PC-9 (cell line): ENCODE measurements around the gene GDF7. TPM values are rescaled to one million over a fixed set of nuclear protein-coding genes. Genes with fewer than 3 reads are reported as not detected.

Experiments
- BruUV-seq: library from RNA; stranded (reverse); fragments of 400-500 nt; replicated peaks from 2 replicates; lab custom pipeline; 2021; lab: Mats Ljungman, UMichigan
- CTCF ChIA-PET: fragments of 300-600 bp; sonication (Branson Sonifier 250); formaldehyde crosslinking; loops from one replicate; lab custom pipeline; 2022; ENCODE audit warnings: antibody characterized with exemption; lab: Charles Lee
- POLR2A ChIA-PET: fragments of 300-600 bp; sonication (Branson Sonifier 250); formaldehyde crosslinking; loops from one replicate; lab custom pipeline; 2022; ENCODE audit warnings: antibody characterized with exemption; ENCODE audit not compliant: unreplicated experiment; lab: Charles Lee
- DNase-seq, 2 experiments: peaks; one replicate each; pipeline versions ENCODE4 v3.0.0 to v3.0.0-alpha.2; 2015 to 2022; ENCODE audit warnings: mixed read lengths in 1 of 2
- H2AFZ ChIP-seq: fragments of 200-600 bp; sonication (generic); 2 replicates; pipeline ENCODE4 v1.8.1; 2017; ENCODE audit warnings: antibody characterized with exemption
- H3F3A ChIP-seq: fragments of 200-600 bp; sonication (generic); 2 replicates; pipeline ENCODE4 v1.8.1; 2017; ENCODE audit warnings: antibody characterized with exemption, mild to moderate bottlenecking, low read depth; ENCODE audit not compliant: insufficient read depth
- H3K27ac ChIP-seq: fragments of 200-600 bp; sonication (generic); 2 replicates; pipeline ENCODE4 v1.6.1; 2016; ENCODE audit warnings: mixed run types
- H3K27me3 ChIP-seq: fragments of 200-600 bp; sonication (generic); 2 replicates; pipeline ENCODE4 v1.6.1; 2016; ENCODE audit warnings: low read depth, mixed run types; ENCODE audit not compliant: insufficient read depth
- H3K36me3 ChIP-seq: fragments of 200-600 bp; sonication (generic); 2 replicates; pipeline ENCODE4 v1.6.1; 2016; ENCODE audit warnings: low read depth, mixed run types
- H3K4me1 ChIP-seq: fragments of 200-600 bp; sonication (generic); replicated peaks from 2 replicates; pipeline ENCODE4 v1.6.1; 2016; ENCODE audit warnings: mixed run types; ENCODE audit not compliant: insufficient read depth
- H3K4me2 ChIP-seq: fragments of 200-600 bp; sonication (generic); 2 replicates; pipeline ENCODE4 v1.6.1; 2017; ENCODE audit warnings: mixed run types
- H3K4me3 ChIP-seq: fragments of 200-600 bp; sonication (generic); 2 replicates; pipeline ENCODE4 v1.6.1; 2016; ENCODE audit warnings: mixed run types
- H3K79me2 ChIP-seq: fragments of 200-600 bp; sonication (generic); 2 replicates; pipeline ENCODE4 v1.6.1; 2017; ENCODE audit warnings: low read depth, mixed run types
- H3K9me2 ChIP-seq: fragments of 200-600 bp; sonication (generic); 2 replicates; pipeline ENCODE4 v1.8.1; 2017; ENCODE audit warnings: mild to moderate bottlenecking; ENCODE audit not compliant: insufficient read depth
- H3K9me3 ChIP-seq: fragments of 200-600 bp; sonication (generic); 2 replicates; pipeline ENCODE4 v1.8.1; 2016; ENCODE audit warnings: low read depth; ENCODE audit not compliant: insufficient read depth
- H4K20me1 ChIP-seq: fragments of 200-600 bp; sonication (generic); 2 replicates; pipeline ENCODE4 v1.8.1; 2017; ENCODE audit not compliant: insufficient read depth
- EZH2 ChIP-seq: fragments of 200-600 bp; sonication (generic); IDR thresholded peaks from 2 replicates; pipeline ENCODE4 v1.8.0; 2017; ENCODE audit warnings: antibody characterized with exemption, low read depth
- intact Hi-C: fragments of 100-400 bp; cut with micrococcal nuclease; formaldehyde crosslinking; loops from one replicate; pipeline ENCODE4 v1.10.0; 2022; ENCODE audit not compliant: unreplicated experiment
- total RNA-seq: library from RNA; stranded (reverse); gene quantifications from 2 replicates; pipeline ENCODE4 v1.2.3, GENCODE V29; 2021
- TF ChIP-seq, protein P1 (sequence below): fragments of 200-600 bp; sonication (generic); conservative IDR thresholded peaks from 2 replicates; pipeline ENCODE4 v1.6.1; 2017; ENCODE audit warnings: mixed run types, antibody characterized with exemption, mild to moderate bottlenecking, moderate library complexity

Gene GDF7
- total RNA-seq, 1 experiment from 2014 or later: 0.04 TPM

DNA sequence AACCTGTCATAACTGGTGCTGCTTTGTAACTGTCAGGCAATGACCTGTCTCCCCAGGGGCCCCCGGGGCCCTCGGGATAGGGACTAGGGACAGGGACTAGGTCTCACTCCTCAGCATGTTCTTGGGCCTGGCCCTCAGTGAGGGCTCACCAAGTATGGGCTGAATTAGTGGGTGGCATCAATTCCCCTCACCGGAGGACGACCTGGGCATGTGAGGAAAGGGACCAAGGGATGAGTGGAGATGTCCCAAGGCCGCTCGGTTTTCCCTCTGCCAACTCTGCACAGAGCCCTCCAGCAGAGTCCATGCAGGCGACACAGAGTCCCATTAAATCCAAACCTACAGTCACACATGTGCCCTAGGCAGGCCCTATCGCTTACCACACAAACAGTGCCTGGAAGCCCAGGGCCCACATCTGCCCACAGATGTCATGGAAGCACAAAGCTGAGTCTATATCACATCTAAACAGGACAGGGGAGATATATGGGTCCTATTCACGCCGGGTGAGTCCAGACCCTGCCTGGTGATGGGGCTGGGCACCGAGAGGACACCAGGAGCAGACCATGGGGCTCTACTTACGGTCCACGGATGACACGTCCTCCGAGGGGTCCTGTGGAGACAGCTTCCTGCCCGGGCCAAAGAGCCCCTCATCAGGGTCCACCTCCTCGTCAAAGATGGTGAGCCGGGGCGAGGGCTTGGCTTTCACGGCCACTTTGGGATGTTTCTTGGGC is 42.6 kb upstream of the GDF7 start:
- no peaks in the 10 kb centered on the region for H3K27me3 ChIP-seq
- no peak overlapping the region for H3K27ac ChIP-seq
- H3F3A ChIP-seq: no peaks in the 10 kb centered on the region
- no TSS peak for BruUV-seq
- H3K79me2 ChIP-seq: no peaks in the 10 kb centered on the region
- H3K9me3 ChIP-seq: no peaks in the 10 kb centered on the region
- H2AFZ ChIP-seq: no peak overlapping the region
- H4K20me1 ChIP-seq: no peaks in the 10 kb centered on the region
- H3K36me3 ChIP-seq: no peaks in the 10 kb centered on the region
- POLR2A ChIA-PET: no interaction called here
- peaks cover 17% of the 10 kb centered on the region for H3K4me1 ChIP-seq
- H3K4me3 ChIP-seq: no peak overlapping the region
- intact Hi-C loops: no loop called here
- H3K4me2 ChIP-seq: no peak overlapping the region
- CTCF ChIA-PET: no interaction called here
- TF ChIP-seq, protein P1, sequence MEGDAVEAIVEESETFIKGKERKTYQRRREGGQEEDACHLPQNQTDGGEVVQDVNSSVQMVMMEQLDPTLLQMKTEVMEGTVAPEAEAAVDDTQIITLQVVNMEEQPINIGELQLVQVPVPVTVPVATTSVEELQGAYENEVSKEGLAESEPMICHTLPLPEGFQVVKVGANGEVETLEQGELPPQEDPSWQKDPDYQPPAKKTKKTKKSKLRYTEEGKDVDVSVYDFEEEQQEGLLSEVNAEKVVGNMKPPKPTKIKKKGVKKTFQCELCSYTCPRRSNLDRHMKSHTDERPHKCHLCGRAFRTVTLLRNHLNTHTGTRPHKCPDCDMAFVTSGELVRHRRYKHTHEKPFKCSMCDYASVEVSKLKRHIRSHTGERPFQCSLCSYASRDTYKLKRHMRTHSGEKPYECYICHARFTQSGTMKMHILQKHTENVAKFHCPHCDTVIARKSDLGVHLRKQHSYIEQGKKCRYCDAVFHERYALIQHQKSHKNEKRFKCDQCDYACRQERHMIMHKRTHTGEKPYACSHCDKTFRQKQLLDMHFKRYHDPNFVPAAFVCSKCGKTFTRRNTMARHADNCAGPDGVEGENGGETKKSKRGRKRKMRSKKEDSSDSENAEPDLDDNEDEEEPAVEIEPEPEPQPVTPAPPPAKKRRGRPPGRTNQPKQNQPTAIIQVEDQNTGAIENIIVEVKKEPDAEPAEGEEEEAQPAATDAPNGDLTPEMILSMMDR: no peak
- TF ChIP-seq EZH2: no peak
- H3K9me2 ChIP-seq: no peaks in the 10 kb centered on the region
- no peak for DNase-seq

DNA sequence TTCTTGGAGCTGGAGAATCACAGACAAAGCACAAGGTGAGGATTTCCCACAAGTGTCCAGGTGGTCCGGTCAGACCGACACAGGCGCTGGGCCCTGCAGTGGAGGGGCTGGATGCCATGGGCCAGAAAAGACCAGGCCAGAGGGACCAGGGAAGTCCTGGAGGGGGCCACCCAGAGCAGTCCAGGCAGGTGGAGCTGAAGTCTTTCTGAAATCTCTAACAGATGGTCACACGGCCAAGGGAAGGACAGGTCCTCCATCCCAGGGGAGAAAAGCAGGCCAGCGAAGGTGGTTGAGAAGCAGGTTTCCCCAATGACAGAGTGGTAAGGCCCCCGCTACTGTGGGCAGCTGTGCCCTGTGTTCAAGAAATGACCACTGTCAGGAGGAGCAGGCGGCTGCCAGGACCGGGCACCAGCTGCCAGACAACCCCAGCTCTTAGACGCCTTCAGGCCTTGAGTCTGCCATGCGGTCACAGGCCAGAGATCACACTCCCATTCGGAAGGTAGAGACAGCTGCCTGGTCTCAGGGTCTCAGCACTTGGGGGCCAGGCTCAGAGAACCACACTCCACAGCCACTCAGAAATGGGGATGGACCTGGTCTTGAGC is 42.0 kb upstream of the GDF7 start:
- Histone ChIP-seq H3K36me3 (no peaks in the 10 kb centered on the region), H3K79me2 (no peaks in the 10 kb centered on the region), H3K4me1 (peaks cover 14% of the 10 kb centered on the region), H3K4me2 (no peak overlapping the region), H3K27me3 (no peaks in the 10 kb centered on the region), H2AFZ (no peak overlapping the region), H3K4me3 (no peak overlapping the region), H3K9me3 (no peaks in the 10 kb centered on the region), H4K20me1 (no peaks in the 10 kb centered on the region), H3K27ac (no peak overlapping the region), H3F3A (no peaks in the 10 kb centered on the region), H3K9me2 (no peaks in the 10 kb centered on the region)
- TF ChIP-seq EZH2: no peak
- TF ChIP-seq, protein P1: no peak
- no TSS peak for BruUV-seq
- DNase-seq: no peak
- intact Hi-C loops: no loop called here
- CTCF ChIA-PET: no interaction called here
- POLR2A ChIA-PET: no interaction called here

GRCh38 chr2:20625491-20626391 is 41.2 kb upstream of the GDF7 start:
- TF ChIP-seq, protein P1: no peak
- TF ChIP-seq EZH2: no peak
- Histone ChIP-seq H3K4me3 (no peak overlapping the region), H2AFZ (no peak overlapping the region), H3K9me3 (no peaks in the 10 kb centered on the region), H3K27ac (no peak overlapping the region), H3K4me1 (peaks cover 9% of the 10 kb centered on the region), H4K20me1 (no peaks in the 10 kb centered on the region), H3K79me2 (no peaks in the 10 kb centered on the region), H3K9me2 (no peaks in the 10 kb centered on the region), H3K36me3 (no peaks in the 10 kb centered on the region), H3F3A (no peaks in the 10 kb centered on the region), H3K27me3 (no peaks in the 10 kb centered on the region), H3K4me2 (no peak overlapping the region)
- POLR2A ChIA-PET: no interaction called here
- intact Hi-C loops: no loop called here
- CTCF ChIA-PET: no interaction called here
- DNase-seq: no peak
- BruUV-seq: no TSS peak
